HCT116 (cell line): ENCODE results near the gene IFNA2. TPM values are rescaled to one million over a fixed set of nuclear protein-coding genes. Genes with fewer than 3 reads are reported as not detected.

Source experiments
- ATAC-seq: fragments of 200-7000 bp; cut with Tn5 transposase; 2 replicates; pipeline ENCODE4 v1.9.1; 2020; ENCODE audit warnings: mild to moderate bottlenecking, moderate library complexity
- BruUV-seq: library from RNA; stranded (reverse); fragments of 400-500 nt; replicated peaks from 2 replicates; lab custom pipeline; 2021; lab: Mats Ljungman, UMichigan
- CTCF ChIA-PET: fragments of 300-600 bp; sonication (Branson Sonifier 250); formaldehyde crosslinking; loops from one replicate; lab custom pipeline; 2021; ENCODE audit warnings: antibody characterized with exemption; lab: Charles Lee
- POLR2A ChIA-PET: fragments of 300-600, 350-600 bp; sonication (Branson Sonifier 250); formaldehyde crosslinking; loops from one replicate; lab custom pipeline; 2021; ENCODE audit warnings: antibody characterized with exemption; lab: Charles Lee
- RAD21 ChIA-PET, 2 experiments: fragments of 300-600 bp; sonication (Branson Sonifier 250); formaldehyde crosslinking; loops; one replicate each; lab custom pipeline; 2023; ENCODE audit warnings: low total read pairs in 2 of 2; ENCODE audit not compliant: uncharacterized antibody in 2 of 2, unreplicated experiment in 2 of 2, low non-redundant PET in 1 of 2; lab: Charles Lee
- DNase-seq: peaks from one replicate; pipeline ENCODE4 v3.0.0-alpha.2; 2010; ENCODE audit warnings: low read depth, low spot score
- H2AFZ ChIP-seq: fragments of 200-600 bp; shearing (Covaris generic), sonication (generic); 2 replicates; pipeline ENCODE4 v1.6.1; 2017; ENCODE audit warnings: low read depth, mixed run types, mixed read lengths, antibody characterized with exemption, low read length; ENCODE audit not compliant: poor library complexity, severe bottlenecking
- H3K27ac ChIP-seq: 2 replicates; pipeline ENCODE4 v1.5.1; 2012; ENCODE audit warnings: low read depth, low read length
- H3K27me3 ChIP-seq: fragments of 200-600 bp; sonication (generic); 2 replicates; pipeline ENCODE4 v1.6.1; 2016; ENCODE audit warnings: mixed run types, low read length, mixed read lengths; ENCODE audit not compliant: insufficient read depth
- H3K36me3 ChIP-seq, 2 experiments: fragments of 200-500 bp in 1 of 2; fragments of 200-600 bp in 1 of 2; sonication (Bioruptor generic) in 1 of 2; sonication (generic) in 1 of 2; 2 replicates each; pipeline versions ENCODE4 v1.5.1 to v1.6.1; 2014 to 2016; ENCODE audit warnings: low read length in 2 of 2, inconsistent platforms in 1 of 2, mixed read lengths in 1 of 2, mixed run types in 1 of 2; ENCODE audit not compliant: insufficient read depth in 2 of 2, control insufficient read depth in 1 of 2
- H3K4me1 ChIP-seq, 2 experiments: fragments of 200-600 bp in 1 of 2; sonication (generic) in 1 of 2; 2 replicates each; pipeline versions ENCODE4 v1.5.1 to v1.6.1; 2012 to 2017; ENCODE audit warnings: low read length in 2 of 2, inconsistent platforms in 1 of 2, mild to moderate bottlenecking in 1 of 2, mixed read lengths in 1 of 2, mixed run types in 1 of 2, moderate library complexity in 1 of 2; ENCODE audit not compliant: insufficient read depth in 2 of 2, control insufficient read depth in 1 of 2
- H3K4me2 ChIP-seq: fragments of 200-600 bp; sonication (generic); 2 replicates; pipeline ENCODE4 v1.6.1; 2017; ENCODE audit warnings: mixed run types, low read length, mixed read lengths
- H3K4me3 ChIP-seq, 2 experiments: fragments of 200-600 bp in 1 of 2; sonication (generic) in 1 of 2; replicated peaks in 1 of 2; 2 replicates each; pipeline ENCODE4 v1.5.1; 2011 to 2016; ENCODE audit warnings: low read length in 2 of 2, control low read depth in 1 of 2, low read depth in 1 of 2, mild to moderate bottlenecking in 1 of 2, mixed read lengths in 1 of 2, mixed run types in 1 of 2
- H3K79me2 ChIP-seq: fragments of 200-600 bp; sonication (generic); 2 replicates; pipeline ENCODE4 v1.6.1; 2017; ENCODE audit warnings: mild to moderate bottlenecking, mixed run types, low read length, moderate library complexity, mixed read lengths; ENCODE audit not compliant: insufficient read depth
- H3K9ac ChIP-seq: fragments of 200-600 bp; sonication (generic); 2 replicates; pipeline ENCODE4 v1.6.1; 2016; ENCODE audit warnings: low read length, mixed read lengths
- H3K9me2 ChIP-seq: fragments of 200-600 bp; sonication (generic), shearing (Covaris generic); 2 replicates; pipeline ENCODE4 v1.6.1; 2017; ENCODE audit warnings: mixed run types, mild to moderate bottlenecking, moderate library complexity; ENCODE audit not compliant: insufficient read depth
- H3K9me3 ChIP-seq, 2 experiments: fragments of 200-500 bp in 1 of 2; fragments of 200-600 bp in 1 of 2; sonication (Bioruptor generic) in 1 of 2; sonication (generic) in 1 of 2; 2 replicates each; pipeline ENCODE4 v1.6.1; 2014 to 2017; ENCODE audit warnings: low read length in 2 of 2, mixed read lengths in 2 of 2, inconsistent platforms in 1 of 2, low read depth in 1 of 2, mild to moderate bottlenecking in 1 of 2, mixed run types in 1 of 2, moderate library complexity in 1 of 2; ENCODE audit not compliant: control insufficient read depth in 1 of 2, insufficient read depth in 1 of 2
- H4K20me1 ChIP-seq: fragments of 200-600 bp; sonication (generic), shearing (Covaris generic); 2 replicates; pipeline ENCODE4 v1.6.1; 2017; ENCODE audit warnings: mixed run types, mild to moderate bottlenecking, moderate library complexity; ENCODE audit not compliant: insufficient read depth
- ATF3 ChIP-seq: IDR thresholded peaks from 2 replicates; pipeline ENCODE4 v1.6.1; 2012
- CBX3 ChIP-seq: IDR thresholded peaks from 2 replicates; pipeline ENCODE4 v1.6.1; 2012; ENCODE audit warnings: low read depth
- CEBPB ChIP-seq: IDR thresholded peaks from 2 replicates; pipeline ENCODE4 v1.6.1; 2012; ENCODE audit warnings: low read depth
- EGR1 ChIP-seq: IDR thresholded peaks from 2 replicates; pipeline ENCODE4 v1.6.1; 2012; ENCODE audit warnings: low read depth
- ELF1 ChIP-seq: IDR thresholded peaks from 2 replicates; pipeline ENCODE4 v1.6.1; 2012; ENCODE audit warnings: low read depth, borderline replicate concordance
- EZH2phosphoT487 ChIP-seq: fragments of 200-600 bp; IDR thresholded peaks from 2 replicates; pipeline ENCODE4 v1.6.1; 2018; ENCODE audit warnings: antibody characterized with exemption, borderline replicate concordance
- FOSL1 ChIP-seq: IDR thresholded peaks from 2 replicates; pipeline ENCODE4 v1.6.1; 2012; ENCODE audit warnings: low read depth
- JUND ChIP-seq: IDR thresholded peaks from 2 replicates; pipeline ENCODE4 v1.6.1; 2012
- POLR2A ChIP-seq: IDR thresholded peaks from 2 replicates; pipeline ENCODE4 v1.7.0; 2011; ENCODE audit warnings: borderline replicate concordance; ENCODE audit not compliant: insufficient read depth, insufficient read length; ENCODE audit errors: extremely low read depth
- RAD21 ChIP-seq: IDR thresholded peaks from 2 replicates; pipeline ENCODE4 v1.6.1; 2012; ENCODE audit warnings: low read depth, mild to moderate bottlenecking
- SRF ChIP-seq: IDR thresholded peaks from 2 replicates; pipeline ENCODE4 v1.6.1; 2012; ENCODE audit warnings: low read depth
- TCF7L2 ChIP-seq: IDR thresholded peaks from 2 replicates; pipeline ENCODE4 v1.7.0; 2011; ENCODE audit warnings: borderline replicate concordance, inconsistent platforms; ENCODE audit not compliant: insufficient read depth, insufficient read length; ENCODE audit errors: extremely low read depth
- YY1 ChIP-seq: IDR thresholded peaks from 2 replicates; pipeline ENCODE4 v1.6.1; 2011; ENCODE audit warnings: low read length, low read depth, moderate library complexity, mild to moderate bottlenecking; ENCODE audit not compliant: insufficient replicate concordance; ENCODE audit errors: extremely low read depth
- ZBTB33 ChIP-seq: IDR thresholded peaks from 2 replicates; pipeline ENCODE4 v1.6.1; 2011; ENCODE audit warnings: mild to moderate bottlenecking, low read length, moderate library complexity; ENCODE audit not compliant: insufficient replicate concordance; ENCODE audit errors: extremely low read depth
- ZNF274 ChIP-seq: fragments of 200-500 bp; sonication (Bioruptor generic); IDR thresholded peaks from 2 replicates; pipeline ENCODE4 v1.6.1; 2014; ENCODE audit warnings: mild to moderate bottlenecking, low read depth, low read length, inconsistent platforms
- intact Hi-C: fragments of 100-400 bp; cut with micrococcal nuclease; formaldehyde crosslinking; loops from 2 replicates; pipeline ENCODE4 v1.10.0; 2022
- total RNA-seq: library from RNA; stranded (reverse); gene quantifications from one replicate; pipeline ENCODE4 v1.2.1, GENCODE V29; 2021; ENCODE audit not compliant: unreplicated experiment

IFNA2 gene
- total RNA-seq, 1 experiment from 2014 or later = not detected

- DNase-seq (no peak), ATAC-seq (no peak)
- ChIA-PET POLR2A (no interaction called here), CTCF (no interaction called here), RAD21 (no interaction called here)
- no peak overlapping the region for H3K4me3 ChIP-seq
- no peaks in the 10 kb centered on the region for H3K4me1 ChIP-seq
- no peaks in the 10 kb centered on the region for H3K9me3 ChIP-seq
- no TSS peak for BruUV-seq
- no peak overlapping the region for H3K9ac ChIP-seq
- TF ChIP-seq SRF = no peak
- TF ChIP-seq ZNF274 = no peak
- TF ChIP-seq EGR1 = no peak
- no peak for TF ChIP-seq ELF1
- no peak for TF ChIP-seq ZBTB33
- TF ChIP-seq POLR2A = no peak
- no peak for TF ChIP-seq ATF3
- no peak for TF ChIP-seq CEBPB
- no peak for TF ChIP-seq TCF7L2
- no peak overlapping the region for H3K27ac ChIP-seq
- H3K27me3 ChIP-seq = no peaks in the 10 kb centered on the region
- no peaks in the 10 kb centered on the region for H3K9me2 ChIP-seq
- H3K79me2 ChIP-seq = no peaks in the 10 kb centered on the region
- intact Hi-C loops = no loop called here
- no peaks in the 10 kb centered on the region for H3K36me3 ChIP-seq
- H2AFZ ChIP-seq = no peak overlapping the region
- no peak overlapping the region for H3K4me2 ChIP-seq
- H4K20me1 ChIP-seq = no peaks in the 10 kb centered on the region
Observed at GRCh38 chr9:21429191-21429590, 44.0 kb upstream of the IFNA2 start.

- Histone ChIP-seq H3K27me3 (no peaks in the 10 kb centered on the region), H3K79me2 (no peaks in the 10 kb centered on the region), H3K9me3 (no peaks in the 10 kb centered on the region), H3K36me3 (no peaks in the 10 kb centered on the region), H3K4me3 (no peak overlapping the region), H3K27ac (no peak overlapping the region), H3K4me2 (no peak overlapping the region), H3K4me1 (no peaks in the 10 kb centered on the region), H3K9ac (no peak overlapping the region), H2AFZ (no peak overlapping the region), H4K20me1 (no peaks in the 10 kb centered on the region), H3K9me2 (no peaks in the 10 kb centered on the region)
- DNase-seq = no peak
- intact Hi-C loops = no loop called here
- ChIA-PET CTCF (no interaction called here), POLR2A (no interaction called here), RAD21 (no interaction called here)
- ATAC-seq = no peak
- no TSS peak for BruUV-seq
- TF ChIP-seq CBX3 = no peak
- no peak for TF ChIP-seq RAD21
- no peak for TF ChIP-seq CEBPB
- TF ChIP-seq SRF = no peak
- TF ChIP-seq FOSL1 = no peak
- no peak for TF ChIP-seq YY1
- TF ChIP-seq ATF3 = no peak
- no peak for TF ChIP-seq EGR1
- TF ChIP-seq ZBTB33 = no peak
- no peak for TF ChIP-seq JUND
- no peak for TF ChIP-seq EZH2phosphoT487
Observed at GRCh38 chr9:21428235-21428634, 43.0 kb upstream of the IFNA2 start.
